ENCODE measurements around the gene DOCK4. TPM values are rescaled to one million over a fixed set of nuclear protein-coding genes. Genes with fewer than 3 reads are reported as not detected.

The DOCK4 gene
- total RNA-seq, 4 donors from 2014 or later: 12.7 to 28.4 (median 19.5) TPM

- peaks cover 0 to 8% (median 5%) of the 10 kb centered on the region in 4 donors for H3K4me1 ChIP-seq
- no peak overlapping the region for H3K4me3 ChIP-seq
- no peak overlapping the region for H3K27ac ChIP-seq
- no peaks in the 10 kb centered on the region for H3K36me3 ChIP-seq
- intact Hi-C loops (cut with DNase I; ENCODE audit: low total_unique reads): no loop called here
- WGBS, 2 donors (ENCODE audit: low coverage in 1 of 2): 79% methylated on average over 1 of the region's 1 CpG; no CpG with 5 or more reads in 1 of the 2 donors
- DNase-seq: no peak
- no peaks in the 10 kb centered on the region for H3K9me3 ChIP-seq
- no peaks in the 10 kb centered on the region for H3K27me3 ChIP-seq
- TF ChIP-seq CTCF (IDR thresholded peaks at IDR 0.05): no peak
- TF ChIP-seq POLR2A (IDR thresholded peaks at IDR 0.05): no peak
- TF ChIP-seq POLR2AphosphoS5 (IDR thresholded peaks at IDR 0.05): no peak
- no peak for TF ChIP-seq EP300 (IDR thresholded peaks at IDR 0.05; ENCODE audit: low read depth)
- in situ Hi-C loops (cut with MboI; ENCODE audit: low pct_ligation_motif_present in 1 of 4, low pct_unique_long_range_greater_than_20kb in 1 of 4, low sequenced_read_pairs in 3 of 4): no loop called here
Measured at GRCh38 chr7:112120696-112121217, 85.4 kb downstream of the DOCK4 start.

- in situ Hi-C loops (cut with MboI; ENCODE audit: low pct_ligation_motif_present in 1 of 4, low pct_unique_long_range_greater_than_20kb in 1 of 4, low sequenced_read_pairs in 3 of 4): no loop called here
- 62 to 84% methylated on average over 4 to 9 of the region's 9 CpGs for whole genome bisulfite sequencing, 2 donors (ENCODE audit: low coverage in 1 of 2)
- Histone ChIP-seq H3K36me3 (no peaks in the 10 kb centered on the region), H3K4me3 (no peak overlapping the region), H3K27ac (no peak overlapping the region), H3K4me1 (peaks cover 0 to 8% (median 5%) of the 10 kb centered on the region in 4 donors), H3K9me3 (no peaks in the 10 kb centered on the region), H3K27me3 (no peaks in the 10 kb centered on the region)
- TF ChIP-seq EP300 (IDR thresholded peaks at IDR 0.05; ENCODE audit: low read depth): no peak
- no peak for TF ChIP-seq POLR2A (IDR thresholded peaks at IDR 0.05)
- no peak for TF ChIP-seq CTCF (IDR thresholded peaks at IDR 0.05)
- TF ChIP-seq POLR2AphosphoS5 (IDR thresholded peaks at IDR 0.05): no peak
- DNase-seq: no peak
- intact Hi-C loops (cut with DNase I; ENCODE audit: low total_unique reads): no loop called here
Measured at GRCh38 chr7:112118581-112119566, 87.3 kb downstream of the DOCK4 start.

GRCh38 chr7:112116894-112117293 is 89.3 kb downstream of the DOCK4 start:
- intact Hi-C loops (cut with DNase I; ENCODE audit: low total_unique reads): no loop called here
- in situ Hi-C loops (cut with MboI; ENCODE audit: low pct_ligation_motif_present in 1 of 4, low pct_unique_long_range_greater_than_20kb in 1 of 4, low sequenced_read_pairs in 3 of 4): no loop called here
- no peak for TF ChIP-seq POLR2A (IDR thresholded peaks at IDR 0.05)
- TF ChIP-seq EP300 (IDR thresholded peaks at IDR 0.05; ENCODE audit: low read depth): no peak
- TF ChIP-seq CTCF (IDR thresholded peaks at IDR 0.05): no peak
- no peak for TF ChIP-seq POLR2AphosphoS5 (IDR thresholded peaks at IDR 0.05)
- no peaks in the 10 kb centered on the region for H3K27me3 ChIP-seq
- no peaks in the 10 kb centered on the region for H3K9me3 ChIP-seq
- no peak for DNase-seq
- no peak overlapping the region for H3K27ac ChIP-seq
- H3K36me3 ChIP-seq: no peaks in the 10 kb centered on the region
- peaks cover 0 to 8% (median 5%) of the 10 kb centered on the region in 4 donors for H3K4me1 ChIP-seq
- no peak overlapping the region for H3K4me3 ChIP-seq
- 68 to 89% methylated on average over 1 of the region's 1 CpG for WGBS, 2 donors (ENCODE audit: low coverage in 1 of 2)

- Histone ChIP-seq H3K4me1 (peaks cover 0 to 8% (median 5%) of the 10 kb centered on the region in 4 donors), H3K9me3 (no peaks in the 10 kb centered on the region), H3K36me3 (no peaks in the 10 kb centered on the region), H3K27me3 (no peaks in the 10 kb centered on the region), H3K4me3 (no peak overlapping the region), H3K27ac (no peak overlapping the region)
- intact Hi-C loops (cut with DNase I; ENCODE audit: low total_unique reads): no loop called here
- DNase-seq: no peak
- 95 to 97% methylated on average over 2 of the region's 2 CpGs for WGBS, 2 donors (ENCODE audit: low coverage in 1 of 2)
- no peak for TF ChIP-seq EP300 (IDR thresholded peaks at IDR 0.05; ENCODE audit: low read depth)
- no peak for TF ChIP-seq CTCF (IDR thresholded peaks at IDR 0.05)
- no peak for TF ChIP-seq POLR2AphosphoS5 (IDR thresholded peaks at IDR 0.05)
- no peak for TF ChIP-seq POLR2A (IDR thresholded peaks at IDR 0.05)
- in situ Hi-C loops (cut with MboI; ENCODE audit: low pct_ligation_motif_present in 1 of 4, low pct_unique_long_range_greater_than_20kb in 1 of 4, low sequenced_read_pairs in 3 of 4): no loop called here
Measured at GRCh38 chr7:112116358-112116757, 89.8 kb downstream of the DOCK4 start.
